Suprapubic skin (tissue), 4 donors: Measurements from ENCODE around the gene TTC21A.

Experiments
- POLR2A ChIP-seq, 2 donors: fragments of 450-650 bp; IDR thresholded peaks; one replicate each; pipeline ENCODE4 v1.6.1; 2017; ENCODE audit warnings: antibody characterized with exemption in 2 of 2, mild to moderate bottlenecking in 2 of 2, moderate library complexity in 2 of 2
- POLR2AphosphoS5 ChIP-seq, 3 donors: sonication (generic); formaldehyde crosslinking; IDR thresholded peaks; one replicate each; pipeline ENCODE4 v1.6.1; 2017; ENCODE audit warnings: antibody characterized with exemption in 3 of 3
- TF ChIP-seq, protein P1 (sequence below), 2 donors: fragments of 200-600 bp in 1 of 2; fragments of 450-650 bp in 1 of 2; sonication (generic) in 1 of 2; IDR thresholded peaks; one replicate each; pipeline ENCODE4 v1.5.1; 2016 to 2019; ENCODE audit warnings: antibody characterized with exemption in 2 of 2, mild to moderate bottlenecking in 1 of 2, moderate library complexity in 1 of 2

- TF ChIP-seq POLR2AphosphoS5 (IDR thresholded peaks at IDR 0.05) (no peak), POLR2A (IDR thresholded peaks at IDR 0.05) (no peak)
- TF ChIP-seq, protein P1, sequence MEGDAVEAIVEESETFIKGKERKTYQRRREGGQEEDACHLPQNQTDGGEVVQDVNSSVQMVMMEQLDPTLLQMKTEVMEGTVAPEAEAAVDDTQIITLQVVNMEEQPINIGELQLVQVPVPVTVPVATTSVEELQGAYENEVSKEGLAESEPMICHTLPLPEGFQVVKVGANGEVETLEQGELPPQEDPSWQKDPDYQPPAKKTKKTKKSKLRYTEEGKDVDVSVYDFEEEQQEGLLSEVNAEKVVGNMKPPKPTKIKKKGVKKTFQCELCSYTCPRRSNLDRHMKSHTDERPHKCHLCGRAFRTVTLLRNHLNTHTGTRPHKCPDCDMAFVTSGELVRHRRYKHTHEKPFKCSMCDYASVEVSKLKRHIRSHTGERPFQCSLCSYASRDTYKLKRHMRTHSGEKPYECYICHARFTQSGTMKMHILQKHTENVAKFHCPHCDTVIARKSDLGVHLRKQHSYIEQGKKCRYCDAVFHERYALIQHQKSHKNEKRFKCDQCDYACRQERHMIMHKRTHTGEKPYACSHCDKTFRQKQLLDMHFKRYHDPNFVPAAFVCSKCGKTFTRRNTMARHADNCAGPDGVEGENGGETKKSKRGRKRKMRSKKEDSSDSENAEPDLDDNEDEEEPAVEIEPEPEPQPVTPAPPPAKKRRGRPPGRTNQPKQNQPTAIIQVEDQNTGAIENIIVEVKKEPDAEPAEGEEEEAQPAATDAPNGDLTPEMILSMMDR (IDR thresholded peaks at IDR 0.05), result no peak
Observed at GRCh38 chr3:39144748-39145380, 37.4 kb downstream of the TTC21A start.
